NCI-H748 (cell line): ENCODE measurements around the gene PRKAG2.
"Not testable (repeated sequence)": the region's sequence is repeated elsewhere in the genome, so short reads cannot be mapped to it uniquely, and the experiment has no call there.

ENCODE experiments used
- DNase-seq: peaks from one replicate; lab custom pipeline; 2025; ENCODE audit not compliant: unreplicated experiment; lab: John Stamatoyannopoulos, UW

PRKAG2 gene

DNA sequence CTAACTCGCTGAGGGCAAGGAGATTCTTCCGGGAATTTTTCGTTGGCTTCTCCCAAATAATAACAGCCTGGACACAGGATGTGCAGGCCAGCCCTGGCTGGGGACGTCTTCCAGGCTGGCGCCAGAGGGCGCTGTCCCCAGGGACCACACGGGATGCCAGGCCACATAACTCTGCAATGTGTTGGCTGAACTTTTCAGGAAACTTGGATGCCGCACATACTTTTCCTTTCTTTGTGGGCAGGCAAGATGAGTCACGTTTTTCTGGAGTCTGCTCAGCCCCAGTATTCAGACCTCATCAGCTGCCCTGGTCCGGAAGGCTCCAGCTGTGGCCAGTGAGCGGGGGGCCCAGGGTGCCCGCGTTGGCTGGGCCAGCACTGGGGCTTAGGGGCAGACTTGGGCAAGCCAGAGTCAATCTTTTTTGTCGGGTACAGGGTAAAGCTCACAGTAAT, 122.7 kb downstream of the PRKAG2 start:
- DNase-seq, result peak; percentile 43

DNA sequence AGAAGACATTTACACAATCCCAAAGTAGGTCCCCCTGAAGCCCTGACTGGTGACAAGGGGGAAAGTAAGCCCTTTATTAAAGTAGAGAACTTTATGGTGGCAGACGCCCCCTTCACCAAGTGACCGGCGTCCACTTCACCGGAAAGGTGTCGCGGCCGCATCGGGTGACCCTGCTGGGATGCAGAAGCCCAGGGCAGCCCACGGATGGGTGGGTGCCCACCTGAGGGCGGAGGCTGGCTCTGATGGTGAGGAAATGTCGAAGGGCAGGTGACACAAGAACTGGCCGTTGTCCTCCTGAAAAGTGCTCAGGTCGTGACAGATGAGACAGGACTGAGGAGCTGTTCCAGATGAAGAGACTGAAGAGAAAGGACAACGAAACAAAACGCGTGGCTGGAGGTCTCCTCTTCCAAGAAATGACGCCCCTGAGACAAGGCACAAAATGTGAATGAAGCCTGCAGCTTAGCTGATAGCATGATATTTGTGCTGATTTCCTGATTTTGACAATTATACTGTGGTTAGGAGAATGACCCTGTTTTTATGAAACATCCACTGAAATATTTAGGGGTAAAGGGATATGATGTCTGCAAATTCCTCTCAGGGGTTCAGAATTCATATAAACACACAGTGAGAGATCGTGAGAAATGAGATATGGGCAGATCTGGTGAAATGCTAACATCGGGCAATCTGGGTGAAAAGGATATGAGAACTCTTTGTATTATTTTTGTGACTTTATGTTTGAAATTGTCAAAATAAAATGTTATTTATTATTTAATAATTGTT, 123.9 kb downstream of the PRKAG2 start:
- DNase-seq, result no peak

DNA sequence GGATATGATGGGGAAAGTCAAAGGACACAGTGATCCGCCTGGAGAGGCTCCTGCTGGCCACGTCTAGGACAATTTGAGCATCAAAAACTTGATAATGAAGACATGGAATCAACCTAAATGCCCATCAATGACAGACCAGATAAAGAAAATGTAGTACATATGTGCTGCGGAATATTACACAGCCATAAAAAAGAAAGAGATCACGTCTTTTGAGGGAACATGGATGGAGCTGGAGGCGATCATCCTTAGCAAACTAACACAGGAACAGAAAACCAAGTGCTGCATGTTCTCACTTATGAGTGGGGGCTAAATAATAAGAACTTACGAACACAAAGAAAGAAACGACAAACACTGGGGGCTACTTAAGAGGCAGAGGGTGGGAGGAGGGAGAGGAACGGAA, 124.9 kb downstream of the PRKAG2 start:
- DNase-seq, result no peak

DNA sequence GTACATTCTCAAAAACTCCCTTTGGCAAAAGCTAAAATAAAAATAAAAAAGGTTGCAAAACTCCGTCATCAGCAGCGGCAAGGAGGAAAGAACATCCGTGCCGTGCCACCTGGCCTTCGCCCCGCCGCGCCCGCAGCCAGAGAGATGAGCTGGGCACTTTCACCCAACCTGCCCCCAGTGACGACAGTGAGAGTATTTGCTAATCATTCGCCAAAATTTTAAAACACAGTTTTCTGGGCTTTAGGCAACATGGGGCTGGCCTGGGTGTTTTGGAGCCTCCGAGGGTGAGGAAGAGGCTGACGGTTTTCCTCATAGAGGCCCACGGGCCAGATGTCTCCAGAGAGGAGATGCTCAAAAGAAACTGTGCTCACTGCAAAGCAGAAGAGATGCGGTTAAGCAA, 128.2 kb downstream of the PRKAG2 start:
- DNase-seq, result no peak

DNA sequence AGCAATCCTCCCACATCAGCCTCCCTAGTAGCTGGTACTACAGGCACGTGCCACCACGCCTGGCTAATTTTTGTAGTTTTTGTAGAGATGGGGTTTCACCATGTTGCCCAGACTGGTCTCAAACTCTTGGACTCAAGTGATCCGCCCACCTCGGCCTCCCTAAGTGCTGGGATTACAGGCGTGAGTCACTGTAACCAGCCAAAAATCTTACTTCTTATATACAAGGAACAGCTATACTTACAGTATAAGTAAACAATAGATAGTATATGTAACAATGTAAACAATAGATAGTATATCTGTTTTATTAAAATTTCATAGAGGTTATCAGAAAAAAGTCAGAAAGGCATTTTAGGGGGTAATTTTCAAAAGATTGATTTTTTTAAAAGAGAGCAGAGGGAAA, 128.9 kb downstream of the PRKAG2 start:
- not testable (repeated sequence) for DNase-seq

DNA sequence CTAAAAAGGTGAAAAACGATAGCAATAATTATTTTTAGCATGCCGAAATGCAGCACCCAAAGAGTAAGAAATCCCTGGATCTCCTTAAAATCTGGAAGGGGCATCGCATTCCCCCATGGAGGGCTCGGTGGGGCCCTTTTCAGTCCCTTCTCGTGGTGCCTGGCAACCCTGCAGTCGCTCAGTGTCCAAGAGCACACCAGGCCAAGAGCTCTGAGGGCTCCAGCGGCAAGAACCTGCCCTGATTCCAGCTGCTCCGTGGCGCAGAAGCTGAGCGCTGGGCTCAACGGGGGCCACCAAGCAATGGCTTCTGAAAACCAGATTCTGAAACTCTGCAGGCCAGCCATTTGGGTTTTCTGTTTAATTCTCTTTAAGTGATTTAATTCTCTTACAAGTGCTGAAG, 131.2 kb downstream of the PRKAG2 start:
- no peak for DNase-seq

DNA sequence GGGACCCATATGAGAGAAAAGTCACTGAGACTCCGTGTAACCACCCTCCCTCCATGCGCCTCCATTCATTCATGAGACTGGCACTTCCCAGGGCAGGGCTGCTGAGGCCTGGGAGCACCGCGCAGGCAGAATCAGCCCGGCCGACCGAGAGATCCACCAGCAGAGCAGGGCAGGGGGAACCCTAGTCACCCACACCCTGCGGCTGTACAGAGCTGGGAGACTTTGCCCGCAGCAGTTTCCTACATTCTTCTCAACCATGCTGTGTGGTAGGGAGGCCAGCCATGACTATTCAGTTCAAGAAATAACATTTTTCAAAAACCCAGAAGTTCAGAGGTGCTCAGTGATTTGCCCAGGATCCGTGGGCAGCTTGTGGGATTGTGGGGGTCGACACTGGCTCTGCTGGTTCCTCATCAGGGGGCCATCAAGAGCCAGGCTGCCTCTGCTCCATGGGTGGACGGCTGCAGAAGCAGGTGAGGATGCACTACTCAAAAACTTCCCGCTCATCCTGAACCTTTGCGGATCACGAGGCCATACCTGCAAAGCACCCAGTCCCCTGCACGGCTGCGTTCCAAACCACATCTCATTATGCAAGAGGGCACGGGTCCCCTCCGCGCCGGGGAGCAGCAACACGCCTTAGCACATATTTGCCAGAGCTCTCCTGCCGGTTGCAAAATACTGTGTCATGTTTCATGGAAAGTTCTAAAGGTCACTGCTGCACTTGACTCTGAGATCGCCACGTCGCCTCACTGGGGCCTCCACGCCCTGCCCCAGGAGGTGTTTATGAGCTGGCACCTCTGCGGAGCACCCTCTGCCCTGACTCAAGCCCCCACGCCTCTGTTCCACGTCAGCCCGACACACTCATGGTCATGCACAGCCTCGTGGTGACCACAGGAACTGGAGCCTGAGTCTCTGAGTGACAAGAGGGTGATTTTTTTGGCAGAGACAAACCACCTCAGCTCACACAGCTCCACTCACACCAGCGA, 132.0 kb downstream of the PRKAG2 start:
- peak; percentile 34 for DNase-seq

DNA sequence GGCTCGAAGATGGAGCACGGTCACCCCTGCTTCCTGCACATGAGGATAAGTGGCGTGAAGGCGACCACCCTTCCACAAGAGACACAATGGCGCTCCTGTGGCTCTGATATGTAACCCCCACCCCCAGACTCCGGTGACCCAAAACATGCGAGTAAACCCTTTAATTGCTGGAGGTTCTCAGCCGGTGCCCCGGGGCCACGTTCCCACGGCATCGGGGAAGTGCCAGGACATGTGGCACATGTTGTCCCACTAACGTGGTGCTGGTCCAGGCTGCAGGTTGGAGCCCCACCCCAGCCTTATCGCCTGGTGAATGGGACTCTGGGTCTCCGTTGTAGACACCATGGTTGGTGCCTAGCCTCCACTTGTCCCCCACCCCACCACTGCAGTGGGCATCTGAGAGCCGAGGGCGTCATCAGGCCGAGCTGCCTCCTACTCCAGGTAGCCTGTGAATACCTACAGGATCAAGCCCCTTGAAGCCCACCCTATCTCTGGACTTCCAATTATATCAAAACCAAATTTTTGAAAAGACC, 132.8 kb downstream of the PRKAG2 start:
- DNase-seq, result no peak

DNA sequence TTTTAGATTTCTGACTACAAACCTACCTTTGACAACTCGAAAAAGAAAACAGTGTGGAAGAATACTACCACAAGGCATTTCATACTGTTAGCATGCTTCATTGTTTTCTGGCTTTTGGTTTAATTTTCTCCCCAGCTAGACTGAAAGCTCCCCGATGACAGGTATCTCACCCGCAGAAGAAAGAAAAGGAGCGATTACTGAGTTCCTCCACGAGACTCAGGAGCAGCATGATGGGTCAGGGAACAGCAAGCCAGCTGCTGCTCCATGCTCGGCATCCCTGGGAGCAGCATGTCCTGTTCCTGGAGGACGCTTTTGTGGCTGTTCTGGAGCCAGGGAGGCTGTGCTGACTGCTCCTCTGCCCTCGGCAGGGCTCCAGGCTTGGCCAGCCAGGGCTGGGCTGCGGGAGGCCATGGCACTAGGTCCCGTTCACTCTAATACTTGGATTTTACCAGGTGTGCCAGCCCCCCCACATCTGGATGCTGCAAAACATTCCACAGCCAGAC, 133.4 kb downstream of the PRKAG2 start:
- DNase-seq, result no peak

DNA sequence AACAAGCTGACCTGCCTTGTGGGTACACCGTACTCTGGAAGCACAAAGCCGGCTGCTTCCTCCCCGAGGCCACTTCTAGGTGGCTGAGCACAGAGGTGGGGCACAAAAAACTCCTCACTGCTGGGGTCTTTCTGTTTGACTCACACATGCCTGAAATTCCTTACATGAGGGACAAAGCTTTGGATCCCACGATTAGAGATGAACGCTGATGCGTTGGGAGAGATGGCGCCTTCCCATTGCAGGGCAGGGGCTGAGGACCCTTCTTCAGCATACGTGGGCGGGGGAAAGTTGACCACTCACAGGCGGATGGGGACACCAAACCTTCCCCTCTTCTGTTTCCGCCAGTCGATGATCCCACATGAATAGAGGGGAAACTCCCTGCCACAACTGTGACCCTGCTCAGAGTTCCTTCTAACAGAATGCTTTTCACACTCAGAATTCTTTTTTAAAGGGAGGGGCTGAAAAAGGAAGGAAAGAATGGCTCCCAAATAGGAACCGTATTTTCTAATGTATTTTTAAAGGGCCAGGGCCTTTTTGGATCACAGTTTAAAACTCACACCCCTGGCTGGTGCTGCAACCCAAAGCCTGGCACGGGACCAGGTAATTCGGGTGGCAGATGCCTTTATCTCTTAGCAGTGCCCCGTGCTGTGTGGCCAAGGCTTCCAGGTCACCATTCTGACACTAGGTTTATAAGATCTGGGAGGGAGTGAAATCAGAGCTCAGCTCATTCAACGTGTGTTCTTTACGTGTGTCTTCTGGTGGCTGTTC, 134.0 kb downstream of the PRKAG2 start:
- no peak for DNase-seq

DNA sequence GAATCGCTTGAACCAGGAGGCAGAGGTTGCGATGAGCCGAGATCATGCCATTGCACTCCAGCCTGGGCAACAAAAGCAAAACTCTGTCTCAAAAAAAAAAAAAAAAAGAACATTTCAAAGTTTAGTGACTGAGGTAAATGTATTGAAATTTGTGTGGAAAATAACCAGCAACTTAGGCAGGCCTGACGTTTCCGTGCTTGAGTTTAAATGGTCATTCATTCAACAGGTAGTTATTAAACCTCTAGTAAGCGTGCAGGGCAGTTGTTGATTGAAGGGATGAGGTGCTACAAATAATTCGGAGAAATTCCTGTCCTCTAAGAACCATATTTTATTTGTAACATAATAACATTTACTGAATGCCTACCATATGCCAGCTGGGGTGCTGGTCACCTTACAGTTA, 135.3 kb downstream of the PRKAG2 start:
- DNase-seq, result no peak

DNA sequence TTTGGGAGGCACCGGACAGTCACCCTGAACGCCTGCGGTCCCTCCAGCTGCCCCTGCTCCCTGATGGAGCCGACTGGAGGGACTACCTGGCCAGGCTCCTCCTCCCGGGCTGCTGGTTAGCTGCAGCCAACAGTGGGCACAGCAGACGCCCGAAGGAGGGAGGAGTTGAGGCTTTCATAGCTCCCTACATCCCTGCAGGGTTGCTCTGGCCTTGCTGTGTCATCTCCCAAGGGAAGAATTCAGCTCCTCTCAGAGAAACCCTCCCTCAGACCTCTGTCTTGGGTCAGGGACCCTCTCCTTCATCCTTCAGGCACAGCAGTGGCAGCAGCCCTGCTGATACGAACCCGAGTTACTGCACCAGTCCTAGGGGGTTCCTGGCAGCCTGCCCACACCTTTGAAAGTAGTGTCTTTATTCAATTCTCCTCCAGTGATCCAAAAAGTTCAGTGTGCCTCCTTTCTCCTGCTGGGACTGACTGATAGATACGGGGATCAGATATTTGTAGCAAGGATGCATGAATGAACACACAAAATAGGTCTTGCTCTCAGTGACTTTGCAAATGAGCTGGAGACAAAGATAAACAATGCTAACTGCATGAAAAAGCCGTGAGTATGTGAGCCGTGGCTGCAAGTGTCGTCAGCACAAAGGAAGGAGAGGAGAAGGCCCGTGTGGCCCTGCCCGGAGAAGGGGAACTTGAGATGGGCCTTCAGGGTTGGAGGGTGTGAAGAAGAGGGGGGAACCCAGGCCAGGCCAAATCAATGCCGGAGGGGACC, 136.6 kb downstream of the PRKAG2 start:
- no peak for DNase-seq

DNA sequence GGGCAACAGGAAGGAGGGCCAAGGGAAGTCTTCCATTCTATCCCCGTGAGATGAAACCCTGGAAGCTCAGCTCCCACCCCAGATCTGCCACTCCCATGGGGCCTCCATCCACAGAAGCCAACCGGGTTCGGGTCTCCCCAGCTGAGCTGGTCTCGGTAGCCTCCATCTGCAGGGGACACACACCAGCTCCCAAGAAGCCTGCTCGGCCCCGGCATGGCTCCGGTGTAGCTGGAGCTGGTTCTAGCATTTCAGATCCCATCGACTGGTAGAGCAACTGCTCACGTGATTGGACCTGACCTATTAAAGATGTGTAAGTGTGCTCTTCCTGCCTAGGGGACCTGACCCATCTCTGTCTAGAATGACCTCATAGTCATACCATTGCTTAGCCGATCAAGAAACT, 138.0 kb downstream of the PRKAG2 start:
- no peak for DNase-seq

DNA sequence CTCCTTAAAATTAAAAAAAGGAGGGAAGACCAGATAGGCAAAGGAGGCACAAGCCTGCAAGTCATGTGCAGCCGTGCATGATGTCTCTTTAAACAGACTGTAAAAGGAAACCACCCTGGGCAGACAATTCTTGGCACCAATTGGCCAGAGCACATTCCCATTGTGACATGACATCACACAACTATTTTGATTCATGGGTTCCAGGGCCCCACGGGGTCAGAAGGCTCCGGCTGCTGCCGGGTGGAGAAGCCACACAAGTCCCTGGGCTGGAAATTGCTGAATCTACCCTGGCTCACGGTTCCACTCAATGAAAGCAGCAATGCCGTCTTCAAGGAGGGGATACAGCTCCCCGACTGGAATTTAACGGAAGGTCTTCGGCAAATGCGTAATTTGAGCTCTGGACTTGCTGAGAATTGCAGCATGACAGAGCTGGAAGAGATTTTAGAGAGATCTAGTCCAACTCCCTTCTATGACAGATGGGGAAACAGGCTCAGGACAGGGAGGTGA, 140.5 kb downstream of the PRKAG2 start:
- DNase-seq, result peak; percentile 80

DNA sequence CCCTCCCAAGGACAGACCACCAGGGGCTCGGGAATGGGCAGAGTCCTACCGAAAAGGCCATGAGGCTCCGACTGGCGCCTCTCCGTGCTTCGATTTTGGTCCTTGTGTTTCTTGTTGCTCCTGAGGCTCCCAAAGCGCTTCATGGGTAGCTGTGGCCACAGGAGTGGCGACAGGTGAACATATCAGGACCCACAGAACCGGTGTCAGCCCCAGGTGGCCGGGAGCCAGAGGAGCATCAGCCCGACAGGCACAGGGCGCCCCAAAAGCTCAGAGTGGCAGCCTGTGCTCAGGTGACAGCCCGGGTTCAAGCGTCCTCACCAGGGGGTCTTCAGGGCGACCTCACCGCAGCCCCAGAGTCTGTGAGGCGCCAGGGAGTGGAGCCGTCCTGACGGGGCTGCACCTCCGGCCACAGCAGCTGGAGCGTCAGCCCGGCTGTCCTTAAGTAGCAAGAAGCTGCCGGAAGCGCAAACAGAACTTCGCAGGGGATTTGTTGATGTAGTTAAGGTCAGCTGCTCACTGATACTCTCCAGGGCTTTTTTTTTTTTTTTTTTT, 141.0 kb downstream of the PRKAG2 start:
- DNase-seq, result peak; percentile 80

DNA sequence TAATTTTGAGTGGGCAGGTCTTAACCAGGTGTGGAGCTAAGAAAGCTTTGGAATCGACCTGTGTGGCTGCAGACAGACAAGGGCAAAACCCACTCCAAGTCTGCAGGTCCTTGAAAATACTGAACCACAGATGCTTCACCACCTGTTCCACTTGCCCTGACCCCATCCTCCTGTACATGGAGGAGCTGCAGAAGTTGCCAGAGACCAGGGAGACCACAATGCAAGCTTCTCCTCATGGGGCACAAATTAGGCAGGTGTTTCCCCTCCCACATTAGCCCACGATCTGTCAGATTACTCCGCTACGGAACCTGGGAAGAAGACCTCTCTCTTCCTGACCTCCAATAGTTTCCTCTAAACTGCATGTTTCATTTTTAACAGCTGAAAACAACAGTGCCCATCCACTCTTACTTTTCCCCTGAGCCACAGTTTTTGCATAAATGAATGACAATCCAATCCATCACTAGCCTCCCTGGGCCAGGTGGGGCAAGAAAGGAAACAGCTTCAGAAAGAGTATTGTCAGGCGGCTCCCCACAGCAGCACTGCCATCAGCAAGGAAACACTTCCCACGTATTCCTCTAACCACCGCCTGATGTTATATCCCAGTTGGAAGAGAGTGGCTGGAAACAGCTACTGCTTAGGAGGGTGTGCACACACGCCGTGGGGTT, 141.6 kb downstream of the PRKAG2 start:
- DNase-seq, result peak; percentile 24

DNA sequence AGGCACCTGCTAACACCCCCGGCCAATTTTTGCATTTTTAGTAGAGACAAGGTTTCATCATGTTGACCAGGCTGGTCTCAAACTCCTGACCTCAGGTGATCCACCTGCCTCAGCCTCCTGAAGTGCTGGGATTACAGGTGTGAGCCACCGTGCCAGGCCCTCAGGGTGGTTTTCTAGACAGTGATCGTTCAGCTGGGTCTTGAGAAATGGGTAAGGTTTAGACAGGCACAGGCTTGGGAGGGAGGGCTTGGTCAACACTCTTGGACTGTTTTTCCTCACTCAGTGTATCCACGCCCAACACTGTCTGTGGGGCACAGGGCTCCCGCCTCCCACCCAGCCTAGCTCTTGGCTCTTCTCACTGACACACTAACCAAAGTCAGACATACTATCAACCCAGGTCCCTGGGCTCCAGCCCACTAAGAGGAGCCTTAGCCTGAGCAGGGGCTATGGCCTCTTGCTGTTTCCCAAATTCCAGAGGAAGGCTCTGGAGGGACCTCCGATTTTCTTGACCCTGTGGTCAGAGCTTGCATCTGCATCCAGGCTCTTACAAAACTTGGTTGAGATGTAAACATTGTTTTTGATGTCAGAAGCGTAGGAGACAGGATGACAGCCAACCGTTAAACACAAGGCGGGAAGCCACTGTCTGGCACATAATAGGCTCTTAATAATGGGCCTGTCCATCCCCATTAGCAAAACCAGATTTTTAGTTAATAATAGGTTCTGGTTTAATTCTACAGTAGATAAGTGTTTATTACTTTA, 143.9 kb downstream of the PRKAG2 start:
- no peak for DNase-seq

DNA sequence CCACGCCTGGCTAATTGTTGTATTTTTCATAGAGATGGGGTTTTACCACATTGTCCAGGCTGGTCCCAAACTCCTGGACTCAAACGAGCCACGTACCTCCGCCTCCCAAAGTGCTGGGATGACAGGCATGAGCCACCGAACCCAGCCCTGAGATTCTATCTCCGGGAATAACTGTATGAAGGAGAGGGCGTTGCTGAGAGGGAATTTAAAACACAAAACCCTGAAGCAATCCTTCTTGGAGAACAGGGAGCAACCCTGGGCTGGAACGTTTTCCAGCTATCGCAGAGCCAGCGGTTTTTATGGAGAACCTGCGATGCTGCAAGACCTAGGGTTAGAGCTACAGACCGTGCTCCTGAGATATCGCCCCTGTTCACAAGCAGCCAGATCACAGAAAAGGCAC, 144.6 kb downstream of the PRKAG2 start:
- no peak for DNase-seq
